Kasumi-1 (cell line): ENCODE results near the gene GID8.

Experiments used
- DNase-seq, 2 experiments: peaks; one replicate each; lab custom pipeline; 2025; lab: John Stamatoyannopoulos, UW

The GID8 gene

GRCh38 chr20:62986257-62986800 is 48.4 kb downstream of the GID8 start:
- DNase-seq: no peak

DNA sequence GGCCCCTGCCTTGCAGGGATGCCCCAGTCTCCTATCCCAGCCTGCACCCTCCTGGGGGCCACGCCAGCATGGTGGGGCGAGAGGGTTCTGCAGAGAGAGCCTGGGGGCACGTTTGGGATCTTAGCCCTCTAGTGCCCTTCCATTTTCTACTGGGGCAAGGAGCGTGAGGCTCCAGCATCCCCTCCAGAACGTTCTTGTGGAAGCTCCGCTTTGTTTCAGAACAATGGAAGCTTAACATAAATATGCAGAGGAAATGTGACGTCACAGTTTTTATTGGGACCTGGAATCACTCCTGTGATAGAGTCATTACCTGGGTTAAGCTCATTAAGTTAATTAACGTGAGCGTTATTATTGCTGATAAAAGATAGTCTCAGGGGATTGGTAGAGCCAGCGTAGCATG is 49.2 kb downstream of the GID8 start:
- no peak for DNase-seq

- no peak for DNase-seq
Observed at GRCh38 chr20:62989201-62989601, 51.3 kb downstream of the GID8 start.

DNA sequence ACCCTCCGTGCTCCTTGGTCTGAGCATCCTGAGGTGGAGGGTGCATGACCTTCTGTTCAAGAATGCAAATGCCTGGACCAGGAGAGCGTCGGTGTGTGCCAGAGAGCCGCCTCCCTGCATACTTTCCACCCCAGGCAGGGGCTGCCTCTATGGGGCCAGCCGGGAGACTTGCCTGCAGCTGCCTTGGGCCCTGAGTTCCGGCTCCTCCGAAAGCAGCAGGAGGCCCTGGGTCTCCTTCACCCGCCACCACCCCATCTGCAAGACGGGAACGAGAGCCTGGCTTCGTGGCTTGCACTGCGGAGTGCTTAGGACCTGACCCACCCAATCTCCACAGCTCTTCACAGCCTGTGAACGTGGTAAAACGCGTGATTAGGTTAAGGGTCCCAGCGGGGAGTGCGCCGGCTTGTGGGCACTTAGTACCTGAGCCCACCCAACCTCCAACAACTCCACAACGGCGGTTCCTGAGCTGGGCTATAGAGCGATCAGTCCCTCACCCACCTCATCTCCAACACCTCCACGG is 52.4 kb downstream of the GID8 start:
- DNase-seq: no peak

DNA sequence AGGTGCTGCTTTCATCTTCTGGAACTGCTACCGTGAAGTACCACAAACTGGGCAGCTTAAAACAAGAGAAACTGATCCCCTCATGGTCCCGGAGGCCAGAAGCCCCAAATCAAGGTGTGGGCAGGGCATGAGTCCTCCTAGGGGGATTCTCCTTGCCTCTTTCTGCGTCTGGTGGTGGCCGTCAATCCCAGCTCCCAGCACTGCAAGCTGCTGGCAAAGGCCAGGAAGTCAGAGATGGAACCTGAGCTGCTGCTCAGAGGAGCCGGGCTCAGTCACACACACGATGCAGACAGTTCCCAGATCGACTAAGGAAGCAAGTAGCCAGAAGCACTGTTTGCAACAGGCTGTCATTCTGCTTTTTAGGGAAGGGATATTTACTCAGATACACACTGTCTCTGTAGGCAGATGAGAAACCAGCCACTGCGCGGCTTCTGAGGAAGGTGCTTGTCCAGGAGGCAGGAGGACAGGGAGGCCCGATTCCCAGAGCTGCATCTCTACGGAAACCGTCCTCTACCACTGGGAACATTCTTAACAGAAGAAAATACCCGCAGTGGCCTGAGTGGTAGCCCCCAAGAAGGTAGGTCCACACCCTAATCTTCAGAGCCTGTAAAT is 53.4 kb downstream of the GID8 start:
- DNase-seq: no peak

GRCh38 chr20:62991863-62992262 is 53.9 kb downstream of the GID8 start:
- no peak for DNase-seq

DNA sequence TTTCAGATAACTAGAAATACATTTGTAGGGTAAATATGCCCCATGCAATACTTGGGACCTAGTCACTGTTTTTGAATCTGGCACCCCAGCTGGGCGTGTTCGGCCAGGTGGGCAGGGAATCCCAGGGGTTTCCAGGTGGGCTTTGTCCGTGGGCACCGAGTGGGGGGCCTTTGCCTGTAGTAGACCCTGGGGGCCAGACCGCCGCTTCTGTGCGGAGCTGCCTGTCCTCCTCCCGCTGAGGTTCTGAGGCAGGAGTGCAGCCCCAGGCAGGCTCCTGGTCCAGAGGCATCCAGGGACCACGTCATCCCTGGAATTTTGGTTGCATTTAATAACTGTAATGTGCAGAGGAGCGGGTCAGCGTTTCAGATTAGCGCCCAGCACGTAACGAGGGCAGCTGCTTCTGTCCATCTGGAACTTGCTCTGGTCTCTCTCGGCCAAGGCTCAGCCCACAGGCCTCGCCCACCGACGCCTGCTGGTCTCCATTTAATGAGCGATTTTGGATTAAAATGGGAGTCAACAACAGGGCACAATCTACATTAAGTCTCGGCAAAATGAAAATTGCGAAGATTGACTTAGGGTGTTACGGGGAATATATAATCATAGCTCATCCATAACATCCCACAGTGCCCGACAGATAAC is 56.0 kb downstream of the GID8 start:
- DNase-seq: no peak

GRCh38 chr20:62994869-62995281 is 56.9 kb downstream of the GID8 start:
- DNase-seq: no peak

DNA sequence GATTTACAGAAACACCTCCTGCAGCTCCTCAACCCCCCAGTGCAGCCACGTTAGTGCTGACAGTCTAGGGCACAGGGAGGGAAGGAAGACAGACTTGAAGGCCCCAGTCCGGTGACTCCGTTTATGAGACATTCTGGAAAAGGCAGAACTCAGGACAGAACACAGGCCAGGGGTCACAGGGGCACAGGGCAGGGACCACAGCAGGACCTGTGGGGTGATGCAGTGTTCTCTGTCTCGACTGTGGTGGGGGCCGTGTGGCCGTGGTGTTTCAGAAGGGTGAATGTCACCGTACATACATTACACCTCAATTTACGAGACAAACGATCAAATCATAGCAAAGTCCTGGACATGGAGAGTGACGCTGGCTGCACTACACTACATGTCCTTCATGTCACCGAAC is 57.5 kb downstream of the GID8 start:
- no peak for DNase-seq

- no peak for DNase-seq
Observed at GRCh38 chr20:62995898-62996595, 58.1 kb downstream of the GID8 start.

GRCh38 chr20:62996596-62996982 is 58.6 kb downstream of the GID8 start:
- no peak for DNase-seq

DNA sequence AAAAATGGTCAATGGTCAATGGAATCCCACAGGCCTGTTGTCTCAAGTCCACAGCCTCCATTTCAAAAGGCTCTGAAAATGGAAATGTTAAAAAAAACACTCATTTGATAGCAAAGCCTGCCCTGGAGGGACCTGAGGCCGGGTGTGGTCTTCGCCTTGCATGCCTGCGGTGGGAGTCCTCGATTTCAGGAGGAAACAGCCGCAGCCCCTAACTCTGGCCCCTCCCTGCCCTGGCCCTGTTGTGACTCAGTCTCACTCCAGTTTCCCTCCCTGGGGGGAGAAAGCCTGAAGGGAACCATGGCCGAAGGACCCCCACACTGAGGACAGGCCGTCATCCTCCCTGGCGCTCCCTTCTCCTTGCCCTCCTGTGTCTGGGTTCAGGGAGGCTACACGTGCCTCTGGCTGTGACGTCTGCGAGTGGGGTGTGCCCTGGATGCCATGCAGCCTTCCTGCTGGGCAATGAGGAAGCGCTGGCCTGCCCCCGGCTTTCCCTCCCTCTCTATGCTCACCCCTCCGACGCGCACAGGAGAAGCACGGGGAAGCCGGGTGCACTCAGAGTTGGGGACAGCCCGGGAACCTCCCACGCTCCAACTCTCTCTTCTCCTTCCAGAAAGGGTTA is 59.6 kb downstream of the GID8 start:
- DNase-seq: no peak
